ENCODE data around the gene BANP. TPM values are rescaled to one million over a fixed set of nuclear protein-coding genes. Genes with fewer than 3 reads are reported as not detected.
A peak's percentile ranks its signal among the peaks of the same experiment; 100 is the strongest.

BANP gene
- total RNA-seq, 1 experiment from 2014 or later: 34.5 TPM

- TF ChIP-seq, protein P1, sequence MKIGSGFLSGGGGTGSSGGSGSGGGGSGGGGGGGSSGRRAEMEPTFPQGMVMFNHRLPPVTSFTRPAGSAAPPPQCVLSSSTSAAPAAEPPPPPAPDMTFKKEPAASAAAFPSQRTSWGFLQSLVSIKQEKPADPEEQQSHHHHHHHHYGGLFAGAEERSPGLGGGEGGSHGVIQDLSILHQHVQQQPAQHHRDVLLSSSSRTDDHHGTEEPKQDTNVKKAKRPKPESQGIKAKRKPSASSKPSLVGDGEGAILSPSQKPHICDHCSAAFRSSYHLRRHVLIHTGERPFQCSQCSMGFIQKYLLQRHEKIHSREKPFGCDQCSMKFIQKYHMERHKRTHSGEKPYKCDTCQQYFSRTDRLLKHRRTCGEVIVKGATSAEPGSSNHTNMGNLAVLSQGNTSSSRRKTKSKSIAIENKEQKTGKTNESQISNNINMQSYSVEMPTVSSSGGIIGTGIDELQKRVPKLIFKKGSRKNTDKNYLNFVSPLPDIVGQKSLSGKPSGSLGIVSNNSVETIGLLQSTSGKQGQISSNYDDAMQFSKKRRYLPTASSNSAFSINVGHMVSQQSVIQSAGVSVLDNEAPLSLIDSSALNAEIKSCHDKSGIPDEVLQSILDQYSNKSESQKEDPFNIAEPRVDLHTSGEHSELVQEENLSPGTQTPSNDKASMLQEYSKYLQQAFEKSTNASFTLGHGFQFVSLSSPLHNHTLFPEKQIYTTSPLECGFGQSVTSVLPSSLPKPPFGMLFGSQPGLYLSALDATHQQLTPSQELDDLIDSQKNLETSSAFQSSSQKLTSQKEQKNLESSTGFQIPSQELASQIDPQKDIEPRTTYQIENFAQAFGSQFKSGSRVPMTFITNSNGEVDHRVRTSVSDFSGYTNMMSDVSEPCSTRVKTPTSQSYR (CRISPR knock-in tag; IDR thresholded peaks at IDR 0.05): no peak
- TF ChIP-seq, protein P2, sequence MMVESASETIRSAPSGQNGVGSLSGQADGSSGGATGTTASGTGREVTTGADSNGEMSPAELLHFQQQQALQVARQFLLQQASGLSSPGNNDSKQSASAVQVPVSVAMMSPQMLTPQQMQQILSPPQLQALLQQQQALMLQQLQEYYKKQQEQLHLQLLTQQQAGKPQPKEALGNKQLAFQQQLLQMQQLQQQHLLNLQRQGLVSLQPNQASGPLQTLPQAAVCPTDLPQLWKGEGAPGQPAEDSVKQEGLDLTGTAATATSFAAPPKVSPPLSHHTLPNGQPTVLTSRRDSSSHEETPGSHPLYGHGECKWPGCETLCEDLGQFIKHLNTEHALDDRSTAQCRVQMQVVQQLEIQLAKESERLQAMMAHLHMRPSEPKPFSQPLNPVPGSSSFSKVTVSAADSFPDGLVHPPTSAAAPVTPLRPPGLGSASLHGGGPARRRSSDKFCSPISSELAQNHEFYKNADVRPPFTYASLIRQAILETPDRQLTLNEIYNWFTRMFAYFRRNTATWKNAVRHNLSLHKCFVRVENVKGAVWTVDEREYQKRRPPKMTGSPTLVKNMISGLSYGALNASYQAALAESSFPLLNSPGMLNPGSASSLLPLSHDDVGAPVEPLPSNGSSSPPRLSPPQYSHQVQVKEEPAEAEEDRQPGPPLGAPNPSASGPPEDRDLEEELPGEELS (CRISPR knock-in tag; IDR thresholded peaks at IDR 0.05): no peak
- no peak for TF ChIP-seq IRF2 (CRISPR knock-in tag; IDR thresholded peaks at IDR 0.05; ENCODE audit: borderline replicate concordance, low read depth)
- TF ChIP-seq ZNF532 (CRISPR knock-in tag; IDR thresholded peaks at IDR 0.05; ENCODE audit: borderline replicate concordance): no peak
- TF ChIP-seq, protein P3, sequence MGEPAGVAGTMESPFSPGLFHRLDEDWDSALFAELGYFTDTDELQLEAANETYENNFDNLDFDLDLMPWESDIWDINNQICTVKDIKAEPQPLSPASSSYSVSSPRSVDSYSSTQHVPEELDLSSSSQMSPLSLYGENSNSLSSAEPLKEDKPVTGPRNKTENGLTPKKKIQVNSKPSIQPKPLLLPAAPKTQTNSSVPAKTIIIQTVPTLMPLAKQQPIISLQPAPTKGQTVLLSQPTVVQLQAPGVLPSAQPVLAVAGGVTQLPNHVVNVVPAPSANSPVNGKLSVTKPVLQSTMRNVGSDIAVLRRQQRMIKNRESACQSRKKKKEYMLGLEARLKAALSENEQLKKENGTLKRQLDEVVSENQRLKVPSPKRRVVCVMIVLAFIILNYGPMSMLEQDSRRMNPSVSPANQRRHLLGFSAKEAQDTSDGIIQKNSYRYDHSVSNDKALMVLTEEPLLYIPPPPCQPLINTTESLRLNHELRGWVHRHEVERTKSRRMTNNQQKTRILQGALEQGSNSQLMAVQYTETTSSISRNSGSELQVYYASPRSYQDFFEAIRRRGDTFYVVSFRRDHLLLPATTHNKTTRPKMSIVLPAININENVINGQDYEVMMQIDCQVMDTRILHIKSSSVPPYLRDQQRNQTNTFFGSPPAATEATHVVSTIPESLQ (CRISPR knock-in tag; IDR thresholded peaks at IDR 0.05): no peak
- no peak for TF ChIP-seq KAT7 (CRISPR knock-in tag; IDR thresholded peaks at IDR 0.05; ENCODE audit: borderline replicate concordance)
These were observed 104.1 kb downstream of the BANP start (continued) for GRCh38 chr16:88055356-88055755.

GRCh38 chr16:88056212-88056611 is 105.0 kb downstream of the BANP start:
- DNase-seq (ENCODE audit: low spot score) (no peak), ATAC-seq (no peak)
- Mint-ChIP-seq H3K9me3 (peaks cover 3% of the 10 kb centered on the region; the same call in 1 of the 2 replicates), H3K4me3 (no peak overlapping the region), H3K27me3 (ENCODE audit: low read depth) (no peaks in the 10 kb centered on the region), H3K36me3 (peaks cover 8% of the 10 kb centered on the region), H3K27ac (peak overlapping the region; percentile 63; the same call in 1 of the 2 replicates), H3K4me1 (0 out of 2 replicates have a peak, but pooled peaks cover 6% of the 10 kb centered on the region)
- ChIA-PET POLR2A (no interaction called here), CTCF (no interaction called here)
- no peak for TF ChIP-seq ZNF317 (CRISPR knock-in tag; IDR thresholded peaks at IDR 0.05; ENCODE audit: borderline replicate concordance, low read depth)
- no peak for TF ChIP-seq SMAD4 (CRISPR knock-in tag; IDR thresholded peaks at IDR 0.05)
- TF ChIP-seq HMGA2 (CRISPR knock-in tag; IDR thresholded peaks at IDR 0.05): no peak
- no peak for TF ChIP-seq GABPB1 (CRISPR knock-in tag; IDR thresholded peaks at IDR 0.05)
- TF ChIP-seq ZMAT4 (CRISPR knock-in tag; IDR thresholded peaks at IDR 0.05): no peak
- TF ChIP-seq IRF2 (CRISPR knock-in tag; IDR thresholded peaks at IDR 0.05; ENCODE audit: borderline replicate concordance, low read depth): no peak
- no peak for TF ChIP-seq ZNF396 (CRISPR knock-in tag; IDR thresholded peaks at IDR 0.05; ENCODE audit: borderline replicate concordance)
- TF ChIP-seq, protein P4, sequence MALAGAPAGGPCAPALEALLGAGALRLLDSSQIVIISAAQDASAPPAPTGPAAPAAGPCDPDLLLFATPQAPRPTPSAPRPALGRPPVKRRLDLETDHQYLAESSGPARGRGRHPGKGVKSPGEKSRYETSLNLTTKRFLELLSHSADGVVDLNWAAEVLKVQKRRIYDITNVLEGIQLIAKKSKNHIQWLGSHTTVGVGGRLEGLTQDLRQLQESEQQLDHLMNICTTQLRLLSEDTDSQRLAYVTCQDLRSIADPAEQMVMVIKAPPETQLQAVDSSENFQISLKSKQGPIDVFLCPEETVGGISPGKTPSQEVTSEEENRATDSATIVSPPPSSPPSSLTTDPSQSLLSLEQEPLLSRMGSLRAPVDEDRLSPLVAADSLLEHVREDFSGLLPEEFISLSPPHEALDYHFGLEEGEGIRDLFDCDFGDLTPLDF (CRISPR knock-in tag; IDR thresholded peaks at IDR 0.05): no peak
- TF ChIP-seq, protein P5, sequence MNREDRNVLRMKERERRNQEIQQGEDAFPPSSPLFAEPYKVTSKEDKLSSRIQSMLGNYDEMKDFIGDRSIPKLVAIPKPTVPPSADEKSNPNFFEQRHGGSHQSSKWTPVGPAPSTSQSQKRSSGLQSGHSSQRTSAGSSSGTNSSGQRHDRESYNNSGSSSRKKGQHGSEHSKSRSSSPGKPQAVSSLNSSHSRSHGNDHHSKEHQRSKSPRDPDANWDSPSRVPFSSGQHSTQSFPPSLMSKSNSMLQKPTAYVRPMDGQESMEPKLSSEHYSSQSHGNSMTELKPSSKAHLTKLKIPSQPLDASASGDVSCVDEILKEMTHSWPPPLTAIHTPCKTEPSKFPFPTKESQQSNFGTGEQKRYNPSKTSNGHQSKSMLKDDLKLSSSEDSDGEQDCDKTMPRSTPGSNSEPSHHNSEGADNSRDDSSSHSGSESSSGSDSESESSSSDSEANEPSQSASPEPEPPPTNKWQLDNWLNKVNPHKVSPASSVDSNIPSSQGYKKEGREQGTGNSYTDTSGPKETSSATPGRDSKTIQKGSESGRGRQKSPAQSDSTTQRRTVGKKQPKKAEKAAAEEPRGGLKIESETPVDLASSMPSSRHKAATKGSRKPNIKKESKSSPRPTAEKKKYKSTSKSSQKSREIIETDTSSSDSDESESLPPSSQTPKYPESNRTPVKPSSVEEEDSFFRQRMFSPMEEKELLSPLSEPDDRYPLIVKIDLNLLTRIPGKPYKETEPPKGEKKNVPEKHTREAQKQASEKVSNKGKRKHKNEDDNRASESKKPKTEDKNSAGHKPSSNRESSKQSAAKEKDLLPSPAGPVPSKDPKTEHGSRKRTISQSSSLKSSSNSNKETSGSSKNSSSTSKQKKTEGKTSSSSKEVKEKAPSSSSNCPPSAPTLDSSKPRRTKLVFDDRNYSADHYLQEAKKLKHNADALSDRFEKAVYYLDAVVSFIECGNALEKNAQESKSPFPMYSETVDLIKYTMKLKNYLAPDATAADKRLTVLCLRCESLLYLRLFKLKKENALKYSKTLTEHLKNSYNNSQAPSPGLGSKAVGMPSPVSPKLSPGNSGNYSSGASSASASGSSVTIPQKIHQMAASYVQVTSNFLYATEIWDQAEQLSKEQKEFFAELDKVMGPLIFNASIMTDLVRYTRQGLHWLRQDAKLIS (CRISPR knock-in tag; IDR thresholded peaks at IDR 0.05; ENCODE audit: borderline replicate concordance): no peak
- TF ChIP-seq CBFB (CRISPR knock-in tag; IDR thresholded peaks at IDR 0.05; ENCODE audit: low read depth): no peak
- no peak for TF ChIP-seq ZNF671 (CRISPR knock-in tag; IDR thresholded peaks at IDR 0.05)
- no peak for TF ChIP-seq NFATC4 (CRISPR knock-in tag; IDR thresholded peaks at IDR 0.05)

Data from WTC11 (cell line).